SU-DHL-6 (cell line): Measurements from ENCODE around the gene ST6GAL2.

Experiments
- CTCF ChIP-seq: fragments of 200-600 bp; sonication (generic); IDR thresholded peaks from one replicate; pipeline ENCODE4 v1.5.1; 2017; ENCODE audit warnings: antibody characterized with exemption, mild to moderate bottlenecking, low read length, moderate library complexity; ENCODE audit not compliant: insufficient read depth, poor library complexity, severe bottlenecking
- EZH2phosphoT487 ChIP-seq: fragments of 200-600 bp; sonication (generic), shearing (Covaris generic); conservative IDR thresholded peaks from 2 replicates; pipeline ENCODE4 v1.6.1; 2018; ENCODE audit warnings: mild to moderate bottlenecking, antibody characterized with exemption, low read length, moderate library complexity, mixed read lengths

GRCh38 chr2:106782681-106783080 is 103.3 kb downstream of the ST6GAL2 start:
- no peak for TF ChIP-seq CTCF
- TF ChIP-seq EZH2phosphoT487: no peak
